Measurements from ENCODE around the gene TMEM250. TPM values are rescaled to one million over a fixed set of nuclear protein-coding genes. Genes with fewer than 3 reads are reported as not detected.

Gene TMEM250
- total RNA-seq, 2 donors from 2014 or later = 20.3 to 29.3 TPM

GRCh38 chr9:136079211-136079915, 39.3 kb downstream of the TMEM250 start:
- peak overlapping the region in 1 of 2 donors; percentile 26 for H3K27ac ChIP-seq
- H3K4me3 ChIP-seq = no peak overlapping the region
- H3K36me3 ChIP-seq = peaks cover 4% of the 10 kb centered on the region
- H3K27me3 ChIP-seq = no peaks in the 10 kb centered on the region
- no peak for DNase-seq (ENCODE audit: low spot score)
- no peaks in the 10 kb centered on the region for H3K9me3 ChIP-seq
- TF ChIP-seq CTCF (IDR thresholded peaks at IDR 0.05) = no peak
- peaks cover 0 to 41% of the 10 kb centered on the region in 2 donors for H3K4me1 ChIP-seq

DNA sequence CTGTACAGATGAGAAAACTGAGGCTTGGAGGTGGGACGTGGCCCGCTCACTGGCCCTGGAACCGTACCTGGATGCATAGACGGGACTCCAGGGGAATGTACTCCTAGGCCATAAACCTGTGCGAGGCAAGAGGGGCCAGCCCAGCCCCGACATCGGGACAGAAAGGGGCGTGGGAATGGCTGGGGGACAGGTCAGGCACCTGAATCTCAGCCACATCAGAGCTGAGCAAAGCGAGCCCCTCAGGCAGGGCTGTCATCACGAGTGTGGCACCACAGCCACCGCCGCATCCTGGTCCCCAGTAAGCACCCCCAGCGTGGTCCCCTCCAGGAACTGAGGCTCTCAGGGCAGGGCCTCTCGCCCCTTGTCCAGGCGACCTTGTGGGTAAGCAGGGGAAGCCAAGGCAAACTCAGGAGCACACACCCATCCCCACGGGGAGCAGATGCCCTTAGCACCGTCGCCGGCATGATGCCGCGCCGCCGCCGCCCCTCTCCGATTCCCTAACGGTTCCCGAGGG, 40.1 kb downstream of the TMEM250 start:
- no peaks in the 10 kb centered on the region for H3K9me3 ChIP-seq
- no peak for TF ChIP-seq CTCF (IDR thresholded peaks at IDR 0.05)
- H3K27me3 ChIP-seq = no peaks in the 10 kb centered on the region
- no peak overlapping the region for H3K4me3 ChIP-seq
- H3K4me1 ChIP-seq = peaks cover 0 to 41% of the 10 kb centered on the region in 2 donors
- peaks cover 4% of the 10 kb centered on the region for H3K36me3 ChIP-seq
- H3K27ac ChIP-seq = no peak overlapping the region
- no peak for DNase-seq (ENCODE audit: low spot score)

DNA sequence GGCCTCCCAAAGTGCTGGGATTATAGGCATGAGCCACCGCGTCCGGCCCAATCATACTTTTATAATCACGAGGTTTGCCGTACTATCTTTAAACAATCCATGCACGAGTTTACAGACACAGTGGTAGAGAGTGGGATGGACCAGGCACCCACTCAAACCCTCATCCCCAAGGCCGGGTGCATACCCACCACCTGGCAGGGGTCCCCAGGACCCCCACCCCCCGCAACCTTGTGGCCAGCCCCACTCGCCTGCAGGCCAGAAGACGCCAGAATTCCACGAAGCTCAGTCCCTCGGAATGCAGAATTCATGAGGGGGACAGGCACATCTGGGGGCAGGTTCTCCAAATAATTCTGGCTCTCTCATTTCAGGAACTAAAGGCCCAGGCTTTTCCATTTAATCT, 40.7 kb downstream of the TMEM250 start:
- DNase-seq (ENCODE audit: low spot score) = no peak
- TF ChIP-seq CTCF (IDR thresholded peaks at IDR 0.05) = no peak
- Histone ChIP-seq H3K9me3 (no peaks in the 10 kb centered on the region), H3K27me3 (no peaks in the 10 kb centered on the region), H3K4me3 (no peak overlapping the region), H3K4me1 (peaks cover 0 to 36% of the 10 kb centered on the region in 2 donors), H3K27ac (no peak overlapping the region), H3K36me3 (peaks cover 4% of the 10 kb centered on the region)

- no peaks in the 10 kb centered on the region for H3K9me3 ChIP-seq
- DNase-seq (ENCODE audit: low spot score) = no peak
- peaks cover 0 to 31% of the 10 kb centered on the region in 2 donors for H3K4me1 ChIP-seq
- H3K36me3 ChIP-seq = peaks cover 4% of the 10 kb centered on the region
- H3K4me3 ChIP-seq = no peak overlapping the region
- no peak for TF ChIP-seq CTCF (IDR thresholded peaks at IDR 0.05)
- no peak overlapping the region for H3K27ac ChIP-seq
- no peaks in the 10 kb centered on the region for H3K27me3 ChIP-seq
Measured at GRCh38 chr9:136077491-136077890, 41.2 kb downstream of the TMEM250 start.

DNA sequence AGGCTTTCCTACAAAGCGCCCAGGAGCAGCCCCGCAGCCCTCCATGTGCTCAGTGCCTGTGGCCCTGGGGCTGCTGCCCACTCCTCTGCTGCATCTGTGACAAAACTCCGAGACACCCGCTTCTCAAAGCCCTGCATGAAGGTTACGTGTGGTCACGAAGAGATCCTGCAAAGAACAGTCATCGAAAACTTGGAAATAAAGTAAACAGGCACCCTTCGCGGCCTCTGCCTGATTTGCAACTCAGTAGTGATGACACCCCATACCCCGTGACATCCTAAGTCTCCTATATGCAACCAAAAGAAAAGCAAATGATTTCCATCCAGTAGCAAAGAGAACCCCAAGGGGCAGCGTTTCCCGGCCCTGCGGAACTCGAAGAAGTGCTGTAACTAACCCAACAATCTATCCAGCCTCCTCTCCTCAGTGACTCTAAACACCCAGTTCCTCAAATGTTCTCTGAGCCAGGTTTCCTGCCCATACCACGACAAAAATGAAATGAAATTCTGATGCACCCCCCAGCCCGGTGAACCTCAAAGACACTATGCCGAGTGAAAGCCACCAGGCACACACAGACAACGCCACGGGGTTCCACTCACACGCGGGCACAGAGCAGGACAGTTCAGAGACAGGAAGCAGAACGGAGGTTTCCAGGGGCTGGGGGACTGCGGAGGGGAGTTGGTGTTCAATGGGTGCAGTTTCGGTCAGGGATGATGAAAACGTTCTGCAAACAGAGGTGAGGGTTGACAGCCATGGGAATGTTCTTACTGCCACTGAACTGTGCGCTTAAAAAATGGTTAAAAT, 42.6 kb downstream of the TMEM250 start:
- no peak for TF ChIP-seq CTCF (IDR thresholded peaks at IDR 0.05)
- Histone ChIP-seq H3K27me3 (no peaks in the 10 kb centered on the region), H3K9me3 (no peaks in the 10 kb centered on the region), H3K27ac (no peak overlapping the region), H3K4me1 (peaks cover 0 to 19% of the 10 kb centered on the region in 2 donors), H3K4me3 (no peak overlapping the region), H3K36me3 (peaks cover 4% of the 10 kb centered on the region)
- no peak for DNase-seq (ENCODE audit: low spot score)
